MCF 10A (cell line): ENCODE results near the gene CRYBB3. TPM values are rescaled to one million over a fixed set of nuclear protein-coding genes. Genes with fewer than 3 reads are reported as not detected.
"Not testable (repeated sequence)": the region's sequence is repeated elsewhere in the genome, so short reads cannot be mapped to it uniquely, and the experiment has no call there.

ENCODE experiments used
- BruUV-seq: library from RNA; stranded (reverse); fragments of 400-500 nt; replicated peaks from 2 replicates; lab custom pipeline; 2021; lab: Mats Ljungman, UMichigan
- CTCF ChIA-PET: fragments of 300-600 bp; sonication (Branson Sonifier 250); formaldehyde crosslinking; extraction: SDS; loops from one replicate; lab custom pipeline; 2021; ENCODE audit warnings: antibody characterized with exemption, inconsistent platforms; lab: Yijun Ruan, JAX
- POLR2A ChIA-PET: fragments of 300-600, 350-650 bp; sonication (Branson Sonifier 250); formaldehyde crosslinking; extraction: SDS; loops from one replicate; lab custom pipeline; 2020; ENCODE audit warnings: antibody characterized with exemption, inconsistent platforms; lab: Yijun Ruan, JAX
- DNase-seq: peaks from one replicate; pipeline ENCODE4 v3.0.0-alpha.2; 2018; ENCODE audit not compliant: unreplicated experiment
- H3K27ac Mint-ChIP-seq: one replicate; pipeline ENCODE4 v1.8.0; 2022; ENCODE audit warnings: mild to moderate bottlenecking, low read depth, mixed read lengths; ENCODE audit not compliant: unreplicated experiment
- H3K27me3 Mint-ChIP-seq: one replicate; pipeline ENCODE4 v1.8.0; 2022; ENCODE audit warnings: mixed read lengths; ENCODE audit not compliant: insufficient read depth, unreplicated experiment
- H3K36me3 Mint-ChIP-seq: one replicate; pipeline ENCODE4 v1.8.0; 2022; ENCODE audit warnings: mild to moderate bottlenecking, moderate library complexity, mixed read lengths; ENCODE audit not compliant: insufficient read depth, unreplicated experiment
- H3K4me1 Mint-ChIP-seq: one replicate; pipeline ENCODE4 v1.8.0; 2022; ENCODE audit warnings: mixed read lengths; ENCODE audit not compliant: insufficient read depth, unreplicated experiment
- H3K4me3 Mint-ChIP-seq: one replicate; pipeline ENCODE4 v1.8.0; 2022; ENCODE audit warnings: mild to moderate bottlenecking, moderate library complexity, mixed read lengths; ENCODE audit not compliant: unreplicated experiment
- H3K9me3 Mint-ChIP-seq: one replicate; pipeline ENCODE4 v1.8.0; 2022; ENCODE audit warnings: mixed read lengths; ENCODE audit not compliant: unreplicated experiment
- CTCF ChIP-seq: fragments of 200-600 bp; IDR thresholded peaks from one replicate; pipeline ENCODE4 v1.8.0; 2022; ENCODE audit warnings: antibody characterized with exemption, mild to moderate bottlenecking; ENCODE audit not compliant: unreplicated experiment
- intact Hi-C: fragments of 100-400 bp; cut with micrococcal nuclease; formaldehyde crosslinking; loops from 2 replicates; pipeline ENCODE4 v1.14.1; 2022
- total RNA-seq: library from RNA; stranded (reverse); gene quantifications from 2 replicates; pipeline ENCODE4 v1.2.3, GENCODE V29; 2022

The CRYBB3 gene
- total RNA-seq, 1 experiment from 2014 or later = 0.61 TPM

GRCh38 chr22:25232301-25232700 lies 32.6 kb downstream of the CRYBB3 start:
- Mint-ChIP-seq H3K4me3 (no peak overlapping the region), H3K4me1 (peaks cover 7% of the 10 kb centered on the region), H3K36me3 (no peaks in the 10 kb centered on the region), H3K9me3 (no peaks in the 10 kb centered on the region), H3K27ac (no peak overlapping the region), H3K27me3 (no peaks in the 10 kb centered on the region)
- BruUV-seq = no TSS peak
- ChIA-PET POLR2A (no interaction called here), CTCF (interaction anchor here (0.7 kb wide), 2 partner anchors 100 to 139 kb away, joined by 4 read pairs; no protein-coding TSS in a partner anchor)
- no peak for TF ChIP-seq CTCF
- intact Hi-C loops = loop anchor here (10.0 kb wide), 1 partner anchor 102 kb away; no protein-coding TSS in a partner anchor
- no peak for DNase-seq

- H3K36me3 Mint-ChIP-seq, H3K27me3 Mint-ChIP-seq, BruUV-seq, POLR2A ChIA-PET, DNase-seq, H3K4me3 Mint-ChIP-seq, H3K27ac Mint-ChIP-seq, H3K9me3 Mint-ChIP-seq, H3K4me1 Mint-ChIP-seq: not testable (repeated sequence)
- intact Hi-C loops = loop anchor here (10.0 kb wide), 1 partner anchor 101 kb away; no protein-coding TSS in a partner anchor
- CTCF ChIA-PET = interaction anchor here (0.6 kb wide), 1 partner anchor 383 kb away, joined by 4 read pairs; no protein-coding TSS in a partner anchor
Observed at GRCh38 chr22:25233706-25234105, 34.0 kb downstream of the CRYBB3 start.

- intact Hi-C loops = loop anchor here (5.0 to 10.0 kb wide), 4 partner anchors 99 to 537 kb away; no protein-coding TSS in a partner anchor
- BruUV-seq = no TSS peak
- H3K4me1 Mint-ChIP-seq = peaks cover 7% of the 10 kb centered on the region
- peaks cover 8% of the 10 kb centered on the region for H3K27me3 Mint-ChIP-seq
- peak; percentile 86 for TF ChIP-seq CTCF
- ChIA-PET CTCF (interaction anchor here (0.6 to 1.9 kb wide), 15 partner anchors 9 to 547 kb away, joined by 3 to 5 read pairs (median 3); no protein-coding TSS in a partner anchor), POLR2A (no interaction called here)
- no peaks in the 10 kb centered on the region for H3K36me3 Mint-ChIP-seq
- no peaks in the 10 kb centered on the region for H3K9me3 Mint-ChIP-seq
- peak; percentile 80 for DNase-seq
- no peak overlapping the region for H3K4me3 Mint-ChIP-seq
- no peak overlapping the region for H3K27ac Mint-ChIP-seq
Observed at GRCh38 chr22:25235547-25236290, 36.1 kb downstream of the CRYBB3 start.

GRCh38 chr22:25236417-25236816 lies 36.8 kb downstream of the CRYBB3 start:
- POLR2A ChIA-PET = no interaction called here
- H3K9me3 Mint-ChIP-seq = no peaks in the 10 kb centered on the region
- H3K36me3 Mint-ChIP-seq = no peaks in the 10 kb centered on the region
- intact Hi-C loops = loop anchor here (5.0 to 10.0 kb wide), 4 partner anchors 98 to 536 kb away; no protein-coding TSS in a partner anchor
- DNase-seq = no peak
- CTCF ChIA-PET = interaction anchor here (0.6 to 1.9 kb wide), 12 partner anchors 10 to 546 kb away, joined by 3 to 5 read pairs (median 3); no protein-coding TSS in a partner anchor
- H3K4me3 Mint-ChIP-seq = no peak overlapping the region
- TF ChIP-seq CTCF = no peak
- H3K27me3 Mint-ChIP-seq = peaks cover 15% of the 10 kb centered on the region
- H3K4me1 Mint-ChIP-seq = peaks cover 7% of the 10 kb centered on the region
- BruUV-seq = no TSS peak
- no peak overlapping the region for H3K27ac Mint-ChIP-seq
